ENCODE results near the gene MXD3. TPM values are rescaled to one million over a fixed set of nuclear protein-coding genes. Genes with fewer than 3 reads are reported as not detected.

The MXD3 gene
- total RNA-seq = 5.7 and 9.5 TPM in 2 replicates

GRCh38 chr5:177311723-177312648 lies at the start of gene MXD3:
Gene MXD3 (minus strand): TSS chr5:177311898. CDS start chr5:177311830, 68 bp downstream.

GRCh38 chr5:177357459-177358351 lies 46.0 kb upstream of the MXD3 start, which contains the start of gene RGS14:
Gene RGS14 (plus strand): TSS chr5:177357924. CDS start chr5:177358025, 101 bp downstream.

GRCh38 chr5:177351392-177352329 lies 40.0 kb upstream of the MXD3 start, which contains the start of gene LMAN2:
Gene LMAN2 (minus strand): TSS chr5:177351668. CDS start chr5:177351647, 21 bp downstream.

GRCh38 chr5:177303121-177303924 lies 8.4 kb downstream of the MXD3 start, which contains the start of the genes PRELID1 and RAB24:
Gene PRELID1 (plus strand): TSS chr5:177303799. CDS start chr5:177303986, 187 bp downstream.
Gene RAB24 (minus strand): TSS chr5:177303719. CDS start chr5:177303288, 431 bp downstream.

Other genes starting within 250 kb of the MXD3 start
- 0.11 and 0.26 TPM in 2 replicates for gene FGFR4, start 225.0 kb downstream of the MXD3 start, total RNA-seq
- 54.6 and 55.8 TPM in 2 replicates for gene NSD1, start 178.1 kb downstream of the MXD3 start, total RNA-seq
- gene RAB24, start 8.2 kb downstream of the MXD3 start, total RNA-seq = 13.9 and 16.5 TPM in 2 replicates
- 83.1 and 89.0 TPM in 2 replicates for gene PRELID1, start 8.1 kb downstream of the MXD3 start, total RNA-seq
- gene LMAN2, start 39.8 kb upstream of the MXD3 start, total RNA-seq = 275 and 291 TPM in 2 replicates
- gene RGS14, start 46.0 kb upstream of the MXD3 start, total RNA-seq = 2.6 and 5.4 TPM in 2 replicates
- gene SLC34A1, start 72.5 kb upstream of the MXD3 start, total RNA-seq = not detected in 2 replicates
- not detected in 2 replicates for gene PFN3, start 88.8 kb upstream of the MXD3 start, total RNA-seq
- 0.26 TPM in 1 of 2 replicates, not detected in the other for gene F12, start 97.7 kb upstream of the MXD3 start, total RNA-seq
- 11.5 and 12.8 TPM in 2 replicates for gene GRK6, start 114.8 kb upstream of the MXD3 start, total RNA-seq
- 10.6 and 11.9 TPM in 2 replicates for gene PRR7, start 134.9 kb upstream of the MXD3 start, total RNA-seq
- 64.5 and 74.5 TPM in 2 replicates for gene DBN1, start 161.7 kb upstream of the MXD3 start, total RNA-seq
- gene PDLIM7, start 185.7 kb upstream of the MXD3 start, total RNA-seq = 65.2 and 97.5 TPM in 2 replicates
- gene DOK3, start 197.9 kb upstream of the MXD3 start, total RNA-seq = 0.54 and 0.91 TPM in 2 replicates
- 48.2 and 59.7 TPM in 2 replicates for gene DDX41, start 205.1 kb upstream of the MXD3 start, total RNA-seq
- gene FAM193B, start 242.7 kb upstream of the MXD3 start, total RNA-seq = 23.1 and 23.7 TPM in 2 replicates

Measured in articular chondrocyte of knee joint (primary cell).